GM06990 (cell line): ENCODE data around the gene DUSP12.

Source experiments
- DNase-seq: peaks from one replicate; pipeline ENCODE4 v3.0.0-alpha.2; 2011; ENCODE audit not compliant: insufficient read length; ENCODE audit errors: extremely low read depth
- H3K27me3 ChIP-seq: replicated peaks from 2 replicates; pipeline ENCODE4 v1.6.0; 2011; ENCODE audit warnings: low read length; ENCODE audit not compliant: control insufficient read depth, insufficient read depth
- H3K36me3 ChIP-seq: 2 replicates; pipeline ENCODE4 v1.5.1; 2011; ENCODE audit warnings: low read length; ENCODE audit not compliant: control insufficient read depth, insufficient read depth
- H3K4me3 ChIP-seq: replicated peaks from 2 replicates; pipeline ENCODE4 v1.5.1; 2011; ENCODE audit warnings: low read depth, mild to moderate bottlenecking, control low read depth, low read length
- TF ChIP-seq, protein P1 (sequence below): IDR thresholded peaks from 2 replicates; pipeline ENCODE4 v1.5.1; 2011; ENCODE audit warnings: low read length, control low read depth, mild to moderate bottlenecking, inconsistent platforms; ENCODE audit not compliant: insufficient read depth, poor library complexity, severe bottlenecking

Gene DUSP12

DNA sequence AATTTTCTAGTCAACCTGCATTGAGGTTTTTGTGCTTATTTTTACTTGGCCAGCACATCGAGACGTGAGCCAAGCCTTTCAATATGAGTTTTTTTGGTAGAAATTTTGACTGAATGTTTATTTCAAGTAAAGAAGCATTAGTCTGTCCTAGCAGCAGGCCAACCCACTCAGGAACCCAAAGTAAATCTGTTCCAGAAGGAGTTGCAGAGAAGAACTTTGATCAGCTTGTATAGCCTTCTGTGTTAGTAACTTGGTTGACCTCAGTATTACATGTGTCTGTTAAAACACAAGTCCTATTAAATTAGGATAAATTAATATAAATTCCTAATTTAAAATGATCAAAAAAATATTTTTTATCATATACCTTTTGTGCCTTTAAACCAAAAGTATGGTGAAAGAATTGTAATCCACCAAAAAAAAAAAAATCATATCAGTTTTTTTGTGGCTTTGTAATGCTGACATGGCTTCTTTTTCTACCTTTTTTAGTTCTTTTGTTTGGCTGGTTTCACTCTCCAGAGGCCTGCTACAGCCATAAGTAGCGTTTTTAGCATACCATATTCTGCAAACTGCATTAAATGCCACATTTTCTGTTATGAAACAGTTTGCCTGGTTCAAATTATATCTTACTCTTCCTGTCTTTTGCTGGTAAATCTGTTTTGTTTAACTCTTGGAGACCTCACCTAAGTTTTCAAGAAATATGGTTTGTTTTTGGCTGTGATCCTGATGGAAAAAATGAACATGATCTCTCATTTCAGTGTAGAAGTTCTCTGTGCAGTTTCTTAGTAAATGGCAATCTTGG is 56.0 kb downstream of the DUSP12 start:
- H3K27me3 ChIP-seq = no peaks in the 10 kb centered on the region
- no peak overlapping the region for H3K4me3 ChIP-seq
- H3K36me3 ChIP-seq = peaks cover 9% of the 10 kb centered on the region
- no peak for DNase-seq
- TF ChIP-seq, protein P1, sequence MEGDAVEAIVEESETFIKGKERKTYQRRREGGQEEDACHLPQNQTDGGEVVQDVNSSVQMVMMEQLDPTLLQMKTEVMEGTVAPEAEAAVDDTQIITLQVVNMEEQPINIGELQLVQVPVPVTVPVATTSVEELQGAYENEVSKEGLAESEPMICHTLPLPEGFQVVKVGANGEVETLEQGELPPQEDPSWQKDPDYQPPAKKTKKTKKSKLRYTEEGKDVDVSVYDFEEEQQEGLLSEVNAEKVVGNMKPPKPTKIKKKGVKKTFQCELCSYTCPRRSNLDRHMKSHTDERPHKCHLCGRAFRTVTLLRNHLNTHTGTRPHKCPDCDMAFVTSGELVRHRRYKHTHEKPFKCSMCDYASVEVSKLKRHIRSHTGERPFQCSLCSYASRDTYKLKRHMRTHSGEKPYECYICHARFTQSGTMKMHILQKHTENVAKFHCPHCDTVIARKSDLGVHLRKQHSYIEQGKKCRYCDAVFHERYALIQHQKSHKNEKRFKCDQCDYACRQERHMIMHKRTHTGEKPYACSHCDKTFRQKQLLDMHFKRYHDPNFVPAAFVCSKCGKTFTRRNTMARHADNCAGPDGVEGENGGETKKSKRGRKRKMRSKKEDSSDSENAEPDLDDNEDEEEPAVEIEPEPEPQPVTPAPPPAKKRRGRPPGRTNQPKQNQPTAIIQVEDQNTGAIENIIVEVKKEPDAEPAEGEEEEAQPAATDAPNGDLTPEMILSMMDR = no peak
